Uterus (tissue), 4 donors: ENCODE results near the gene IFIT5. TPM values are rescaled to one million over a fixed set of nuclear protein-coding genes. Genes with fewer than 3 reads are reported as not detected.
A peak's percentile ranks its signal among the peaks of the same experiment; 100 is the strongest.
"Not testable (repeated sequence)": the region's sequence is repeated elsewhere in the genome, so short reads cannot be mapped to it uniquely, and the experiment has no call there.

ENCODE experiments used
- DNase-seq, 2 donors: peaks; one replicate each; pipeline ENCODE4 v3.0.0-alpha.2; 2019 to 2020
- H3K27ac ChIP-seq, 2 donors: fragments of 200-600 bp; sonication (generic); 1 replicate in 1 of 2; 2 replicates in 1 of 2; pipeline ENCODE4 v1.5.1; 2016 to 2018
- H3K27me3 ChIP-seq, 2 donors: fragments of 200-600 bp; sonication (generic); one replicate each; pipeline ENCODE4 v1.5.1; 2018 to 2019; ENCODE audit warnings: control low read depth in 1 of 2
- H3K36me3 ChIP-seq, 2 donors: fragments of 200-600 bp; sonication (generic); one replicate each; pipeline ENCODE4 v1.5.1; 2019; ENCODE audit warnings: control low read depth in 1 of 2
- H3K4me1 ChIP-seq, 2 donors: fragments of 200-600 bp; sonication (generic); one replicate each; pipeline ENCODE4 v1.5.1; 2018 to 2019; ENCODE audit warnings: control low read depth in 1 of 2
- H3K4me3 ChIP-seq, 2 donors: fragments of 200-600 bp; sonication (generic); 1 replicate in 1 of 2; 2 replicates in 1 of 2; pipeline ENCODE4 v1.5.1; 2018 to 2019; ENCODE audit warnings: mild to moderate bottlenecking in 1 of 2
- H3K9me3 ChIP-seq, 2 donors: fragments of 200-600 bp; sonication (generic); one replicate each; pipeline ENCODE4 v1.5.1; 2019; ENCODE audit warnings: control low read depth in 1 of 2
- CTCF ChIP-seq, 4 experiments: fragments of 200-600 bp in 2 of 4; fragments of 450-650 bp in 2 of 4; sonication (generic) in 2 of 4; IDR thresholded peaks; one replicate each; pipeline ENCODE4 v1.5.1; 2016 to 2019; ENCODE audit warnings: antibody characterized with exemption in 4 of 4, mild to moderate bottlenecking in 2 of 4, moderate library complexity in 1 of 4
- POLR2A ChIP-seq, 2 donors: fragments of 450-650 bp; IDR thresholded peaks; one replicate each; pipeline ENCODE4 v1.6.1; 2016; ENCODE audit warnings: antibody characterized with exemption in 2 of 2, mild to moderate bottlenecking in 1 of 2, moderate library complexity in 1 of 2
- intact Hi-C: fragments of 100-400 bp; cut with DNase I; formaldehyde crosslinking; loops from one replicate; pipeline ENCODE4 v1.15.1; 2023; ENCODE audit warnings: low total_unique reads
- total RNA-seq, 4 donors: library from RNA; depleted of rRNA in 3 of 4; stranded (reverse); fragments of >200 nt in 3 of 4; gene quantifications; one replicate each; pipeline versions ENCODE4 v1.1.0 to v1.2.4, GENCODE V29; 2014 to 2023
- donor health status: DM: yes; HTN: yes; CAD: no.

The IFIT5 gene
- total RNA-seq, 4 donors from 2014 or later, result 7.7 to 38.2 (median 29.4) TPM

- intact Hi-C loops, H3K36me3 ChIP-seq: not testable (repeated sequence)
These were observed 5.1 kb upstream of the IFIT5 start for GRCh38 chr10:89409282-89409681.

GRCh38 chr10:89410551-89410950 is 3.8 kb upstream of the IFIT5 start:
- DNase-seq, H3K4me1 ChIP-seq, H3K36me3 ChIP-seq, H3K27ac ChIP-seq, intact Hi-C loops, H3K4me3 ChIP-seq, H3K9me3 ChIP-seq, H3K27me3 ChIP-seq: not testable (repeated sequence)

More at GRCh38 chr10:89409282-89409681, 5.1 kb upstream of the IFIT5 start:
- not testable (repeated sequence) for H3K9me3 ChIP-seq, DNase-seq, H3K4me3 ChIP-seq, H3K4me1 ChIP-seq, H3K27ac ChIP-seq, H3K27me3 ChIP-seq

DNA sequence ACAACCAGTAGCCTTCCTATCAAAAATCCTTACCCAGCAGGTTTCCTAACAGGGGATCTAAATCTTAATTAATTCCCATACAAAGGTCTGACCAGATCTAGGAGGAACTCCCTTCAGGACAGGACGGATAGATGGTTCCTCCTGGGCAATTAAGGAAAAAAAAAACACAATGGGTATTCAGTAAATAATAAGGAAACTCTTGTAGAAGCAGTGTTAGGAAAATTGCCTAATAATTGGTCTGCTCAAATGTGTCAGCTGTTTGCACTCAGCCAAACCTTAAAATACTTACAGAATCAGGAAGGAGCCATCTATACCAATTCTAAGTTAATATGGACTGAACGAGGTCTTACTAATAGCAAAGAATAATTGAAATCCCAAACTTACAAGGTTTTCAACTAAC is 3.2 kb upstream of the IFIT5 start:
- H3K27me3 ChIP-seq, H3K4me1 ChIP-seq, H3K27ac ChIP-seq, H3K9me3 ChIP-seq, H3K36me3 ChIP-seq, H3K4me3 ChIP-seq, DNase-seq, intact Hi-C loops: not testable (repeated sequence)

DNA sequence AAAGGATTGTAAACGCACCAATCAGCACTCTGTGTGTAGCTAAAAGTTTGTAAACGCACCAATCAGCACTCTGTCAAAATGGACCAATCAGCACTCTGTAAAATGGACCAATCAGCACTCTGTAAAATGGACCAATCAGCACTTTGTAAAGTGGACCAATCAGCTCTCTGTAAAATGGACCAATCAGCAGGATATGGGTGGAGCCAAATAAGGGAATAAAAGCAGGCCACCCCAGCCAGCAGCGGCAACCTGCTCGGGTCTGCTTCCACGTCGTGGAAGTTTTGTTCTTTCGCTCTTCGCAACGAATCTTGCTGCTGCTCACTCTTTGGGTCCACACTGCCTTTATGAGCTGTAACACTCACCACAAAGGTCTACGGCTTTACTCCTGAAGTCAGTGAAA is 2.1 kb upstream of the IFIT5 start:
- not testable (repeated sequence) for H3K27ac ChIP-seq, H3K4me3 ChIP-seq, DNase-seq

GRCh38 chr10:89413398-89413912 is 913 bp upstream of the IFIT5 start:
- no peak overlapping the region for H3K4me3 ChIP-seq
- no peaks in the 10 kb centered on the region for H3K27me3 ChIP-seq
- DNase-seq, result no peak
- H3K4me1 ChIP-seq, result no peaks in the 10 kb centered on the region
- no peak for TF ChIP-seq POLR2A (IDR thresholded peaks at IDR 0.05)
- no peak for TF ChIP-seq CTCF (IDR thresholded peaks at IDR 0.05)
- H3K9me3 ChIP-seq, result no peaks in the 10 kb centered on the region
- peak overlapping the region; percentile 95 for H3K27ac ChIP-seq
- no peaks in the 10 kb centered on the region for H3K36me3 ChIP-seq
- intact Hi-C loops, result no loop called here

More for the DNA sequence above, 2.1 kb upstream of the IFIT5 start:
- H3K36me3 ChIP-seq, H3K4me1 ChIP-seq, H3K9me3 ChIP-seq, H3K27me3 ChIP-seq, intact Hi-C loops: not testable (repeated sequence)

GRCh38 chr10:89414879-89415821 is 782 bp downstream of the IFIT5 start:
- Histone ChIP-seq H3K4me1 (no peaks in the 10 kb centered on the region), H3K27ac (peak overlapping the region; percentile 95), H3K9me3 (no peaks in the 10 kb centered on the region), H3K4me3 (peak overlapping the region; percentile 70 to 74), H3K36me3 (no peaks in the 10 kb centered on the region), H3K27me3 (no peaks in the 10 kb centered on the region)
- peak; percentile 38 to 46 for DNase-seq
- intact Hi-C loops, result no loop called here
- TF ChIP-seq CTCF (IDR thresholded peaks at IDR 0.05) (peak in 1 of 4 experiments; percentile 12), POLR2A (IDR thresholded peaks at IDR 0.05) (no peak)

DNA sequence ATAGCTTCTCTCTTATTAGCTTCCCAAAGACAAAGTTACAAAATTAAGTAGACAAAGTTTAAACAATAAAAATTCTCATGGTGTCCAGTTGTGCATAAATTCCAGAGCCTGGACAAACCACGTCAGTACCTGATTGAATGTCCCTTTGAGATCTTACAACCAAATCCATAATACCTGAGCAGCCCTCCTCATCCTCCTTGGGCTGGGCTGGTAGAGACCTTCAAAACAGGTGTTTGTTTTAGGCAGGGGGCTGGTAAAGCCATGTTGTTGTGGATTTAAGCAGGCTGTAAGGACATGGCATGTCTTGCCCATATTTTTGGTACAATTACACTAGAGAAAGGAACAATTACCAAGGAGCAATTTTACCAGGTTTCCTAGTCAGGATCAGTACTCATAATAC is 2.1 kb downstream of the IFIT5 start:
- Histone ChIP-seq H3K36me3 (no peaks in the 10 kb centered on the region), H3K4me1 (no peaks in the 10 kb centered on the region), H3K4me3 (no peak overlapping the region), H3K9me3 (no peaks in the 10 kb centered on the region), H3K27ac (peak overlapping the region; percentile 95), H3K27me3 (no peaks in the 10 kb centered on the region)
- DNase-seq, result no peak
- TF ChIP-seq POLR2A (IDR thresholded peaks at IDR 0.05), result no peak
- TF ChIP-seq CTCF (IDR thresholded peaks at IDR 0.05), result no peak
- intact Hi-C loops, result no loop called here
